Fibroblast of skin of left quadriceps (primary cell): Measurements from ENCODE around the gene KLB.
A peak's percentile ranks its signal among the peaks of the same experiment; 100 is the strongest.
"Not testable (repeated sequence)": the region's sequence is repeated elsewhere in the genome, so short reads cannot be mapped to it uniquely, and the experiment has no call there.

Experiments used
- DNase-seq, 2 experiments: peaks; one replicate each; pipeline ENCODE4 v3.0.0-alpha.2; 2013; ENCODE audit warnings: low read depth in 2 of 2

Gene KLB

DNA sequence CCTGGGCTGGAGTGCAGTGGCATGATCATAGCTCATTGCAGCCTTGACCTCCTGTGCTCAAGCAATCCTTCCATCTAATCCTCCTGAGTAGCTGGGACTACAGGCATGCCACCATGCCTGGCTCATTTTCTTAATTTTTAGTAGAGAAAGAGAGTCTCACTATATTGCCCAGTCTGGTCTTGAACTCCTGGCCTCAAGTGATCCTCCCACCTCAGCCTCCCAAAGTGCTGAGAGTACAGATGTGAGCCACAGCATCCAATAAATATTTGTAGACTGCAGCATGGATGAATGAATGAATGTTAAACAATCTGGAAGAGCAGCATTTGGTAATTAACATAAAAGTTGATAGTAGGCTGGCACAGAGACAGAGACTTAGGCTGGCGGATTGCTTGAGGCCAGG lies 20.0 kb downstream of the KLB start:
- no peak for DNase-seq

DNA sequence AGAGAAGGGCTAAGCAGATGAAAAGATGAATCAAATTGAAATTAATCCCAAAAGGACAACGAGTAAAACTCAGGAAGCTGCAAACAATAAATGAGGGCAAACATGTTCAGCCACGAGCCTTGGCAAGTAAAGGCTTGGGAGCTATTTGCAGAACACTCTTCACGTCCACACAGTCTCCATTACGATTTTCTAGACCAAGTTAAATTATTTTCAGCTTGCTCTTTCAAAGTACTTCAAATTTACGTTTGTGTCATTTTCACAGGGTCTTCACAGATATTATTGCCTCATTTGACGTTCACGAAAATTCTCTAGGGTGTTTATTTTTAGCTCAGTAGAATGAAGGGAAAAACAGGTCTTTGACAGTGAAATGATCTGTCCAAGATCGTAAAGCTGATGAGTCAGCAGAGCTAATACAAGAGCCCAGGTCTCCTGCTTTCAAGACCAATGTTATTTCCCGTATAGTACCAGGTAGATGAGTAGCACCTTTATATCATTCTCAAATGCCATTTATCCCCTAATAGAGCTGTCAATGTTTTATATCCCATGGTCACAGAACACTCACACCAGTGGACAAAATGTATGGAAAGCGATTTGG lies 20.9 kb downstream of the KLB start:
- DNase-seq = no peak

DNA sequence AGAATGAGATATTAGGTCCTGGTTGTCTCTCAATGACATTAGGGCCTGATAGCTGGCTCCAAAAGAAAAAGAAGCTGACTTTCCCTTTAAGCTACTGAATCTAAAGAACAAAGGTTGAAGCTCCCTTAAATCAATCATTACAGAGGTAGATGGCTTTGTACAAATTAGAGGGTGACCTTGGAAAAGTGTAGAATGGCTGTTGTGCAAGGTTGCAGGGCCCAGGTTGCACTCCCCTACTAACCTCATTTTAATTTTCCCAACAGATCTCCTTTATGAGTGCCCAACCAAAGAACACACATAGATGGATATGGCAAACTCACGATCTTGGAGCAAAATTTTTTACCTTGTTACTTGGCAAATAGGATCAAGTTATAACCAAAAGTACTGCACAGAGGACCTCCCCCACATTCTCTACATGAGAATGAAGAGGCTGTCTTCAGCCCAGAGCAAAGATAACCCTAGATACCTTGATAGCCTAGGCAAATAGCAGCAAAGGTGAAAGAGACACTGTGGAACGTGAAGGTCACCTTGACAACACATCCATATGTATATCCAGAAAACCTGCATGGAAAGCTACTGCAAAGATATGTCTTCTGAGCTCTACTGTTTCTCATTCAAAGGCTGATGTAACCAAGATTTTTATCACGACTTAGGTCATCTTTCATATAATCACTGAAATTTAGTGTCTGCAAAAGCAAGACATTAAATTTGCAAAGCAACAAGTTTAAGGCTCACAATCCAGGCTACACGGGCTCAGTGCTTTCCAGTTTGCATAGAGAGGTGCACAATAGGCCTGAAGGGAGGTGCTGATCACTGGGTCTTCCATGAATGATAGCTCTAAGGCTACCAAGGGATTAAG lies 23.0 kb downstream of the KLB start:
- DNase-seq = no peak

DNA sequence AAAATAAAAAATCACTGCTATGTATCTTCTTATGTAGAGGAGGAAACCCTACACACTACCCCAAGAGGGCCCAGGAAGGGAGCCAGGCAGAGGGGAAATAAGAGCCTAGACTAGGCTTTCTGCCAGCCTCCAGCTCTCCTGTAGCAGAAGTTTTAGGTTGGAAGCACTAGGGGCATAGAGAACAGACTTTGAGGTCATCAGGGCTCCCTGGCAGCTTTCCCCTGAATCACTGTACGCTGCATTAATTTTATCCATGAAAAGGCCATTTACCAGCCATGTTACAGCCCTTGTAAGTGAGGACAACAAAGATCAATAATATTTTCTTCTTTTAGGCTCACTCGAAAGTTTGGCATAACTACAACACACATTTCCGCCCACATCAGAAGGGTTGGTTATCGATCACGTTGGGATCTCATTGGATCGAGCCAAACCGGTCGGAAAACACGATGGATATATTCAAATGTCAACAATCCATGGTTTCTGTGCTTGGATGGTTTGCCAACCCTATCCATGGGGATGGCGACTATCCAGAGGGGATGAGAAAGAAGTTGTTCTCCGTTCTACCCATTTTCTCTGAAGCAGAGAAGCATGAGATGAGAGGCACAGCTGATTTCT lies 27.3 kb downstream of the KLB start:
- DNase-seq = no peak

DNA sequence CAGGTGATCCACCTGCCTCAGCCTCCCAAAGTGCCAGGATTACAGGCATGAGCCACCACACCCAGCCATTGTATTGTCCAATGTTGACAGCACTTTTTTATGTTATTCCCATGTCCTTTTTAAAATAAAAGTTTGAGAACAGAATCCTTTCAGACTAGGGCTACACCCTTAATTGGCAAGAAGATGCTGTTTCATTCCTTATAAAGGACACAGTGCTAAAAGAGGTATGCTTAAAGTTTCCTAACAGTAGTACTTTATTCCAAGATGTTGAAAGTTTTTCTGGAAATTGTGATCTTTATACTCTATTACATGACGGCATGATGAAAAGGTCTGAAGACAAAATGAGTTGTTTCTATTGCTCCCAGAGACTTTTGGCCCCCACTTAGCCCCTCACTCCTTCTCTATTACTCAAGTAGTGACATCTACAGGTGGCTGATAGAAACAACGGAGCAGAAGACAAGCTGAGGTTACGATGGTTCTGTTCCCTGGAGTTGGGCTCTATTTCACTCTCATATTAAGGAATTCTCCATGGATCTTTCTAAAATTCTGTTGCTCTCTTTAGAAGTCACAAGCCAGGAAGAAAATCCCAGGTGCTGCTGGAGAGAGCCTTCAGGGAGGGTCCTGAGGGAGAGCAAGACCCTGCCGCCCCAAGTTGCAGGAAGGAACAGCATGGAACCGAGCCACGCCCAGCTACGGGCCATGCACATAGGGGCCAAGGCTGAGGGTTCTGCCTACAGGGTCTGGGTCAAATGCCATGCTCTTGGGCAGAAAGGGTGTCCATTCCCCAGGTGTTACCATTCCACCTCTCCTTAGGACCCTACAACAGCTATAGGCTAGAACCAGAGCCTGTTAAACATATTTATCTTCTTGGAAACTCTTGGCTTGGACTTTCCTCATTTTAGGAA lies 29.2 kb downstream of the KLB start:
- no peak for DNase-seq

DNA sequence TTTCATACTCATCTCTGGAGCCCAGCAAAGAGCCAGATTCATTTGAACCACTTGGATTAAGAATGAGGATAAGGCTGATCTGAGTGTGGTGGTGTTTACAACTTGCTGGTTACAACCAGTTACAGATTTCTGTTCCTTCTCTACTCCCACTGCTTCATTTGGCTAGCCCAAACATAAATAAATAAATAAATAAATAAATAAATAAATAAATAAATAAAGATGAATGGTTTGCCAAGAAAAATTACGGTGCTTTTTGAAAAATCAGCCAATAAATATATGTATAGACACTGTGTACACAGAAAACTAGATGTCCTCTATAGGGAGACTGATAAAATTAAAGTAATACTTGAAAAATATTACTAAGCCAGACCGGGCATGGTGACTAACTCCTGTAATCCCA lies 34.9 kb downstream of the KLB start:
- DNase-seq = no peak

DNA sequence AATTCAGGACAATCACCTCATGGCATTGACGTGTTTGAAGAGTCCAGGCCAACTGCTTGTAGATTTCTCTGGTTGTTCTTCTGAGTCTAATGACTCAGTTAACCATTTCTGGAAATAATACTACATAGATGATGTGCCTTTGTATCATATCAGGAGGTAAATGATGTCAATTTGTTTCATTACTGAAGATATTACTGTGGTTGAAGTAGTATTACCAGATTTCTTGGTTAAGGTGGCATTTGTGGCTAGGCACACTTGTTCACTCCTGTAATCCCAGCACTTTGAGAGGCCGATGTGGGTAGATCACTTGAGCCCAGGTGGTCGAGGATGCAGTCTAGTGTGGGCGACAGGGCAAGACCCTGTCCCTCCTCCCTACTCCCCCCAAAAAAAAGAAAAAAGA lies 36.3 kb downstream of the KLB start:
- no peak for DNase-seq

DNA sequence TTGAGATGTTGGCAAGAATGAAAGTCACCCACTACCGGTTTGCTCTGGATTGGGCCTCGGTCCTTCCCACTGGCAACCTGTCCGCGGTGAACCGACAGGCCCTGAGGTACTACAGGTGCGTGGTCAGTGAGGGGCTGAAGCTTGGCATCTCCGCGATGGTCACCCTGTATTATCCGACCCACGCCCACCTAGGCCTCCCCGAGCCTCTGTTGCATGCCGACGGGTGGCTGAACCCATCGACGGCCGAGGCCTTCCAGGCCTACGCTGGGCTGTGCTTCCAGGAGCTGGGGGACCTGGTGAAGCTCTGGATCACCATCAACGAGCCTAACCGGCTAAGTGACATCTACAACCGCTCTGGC lies 39.7 kb downstream of the KLB start:
- no peak for DNase-seq

DNA sequence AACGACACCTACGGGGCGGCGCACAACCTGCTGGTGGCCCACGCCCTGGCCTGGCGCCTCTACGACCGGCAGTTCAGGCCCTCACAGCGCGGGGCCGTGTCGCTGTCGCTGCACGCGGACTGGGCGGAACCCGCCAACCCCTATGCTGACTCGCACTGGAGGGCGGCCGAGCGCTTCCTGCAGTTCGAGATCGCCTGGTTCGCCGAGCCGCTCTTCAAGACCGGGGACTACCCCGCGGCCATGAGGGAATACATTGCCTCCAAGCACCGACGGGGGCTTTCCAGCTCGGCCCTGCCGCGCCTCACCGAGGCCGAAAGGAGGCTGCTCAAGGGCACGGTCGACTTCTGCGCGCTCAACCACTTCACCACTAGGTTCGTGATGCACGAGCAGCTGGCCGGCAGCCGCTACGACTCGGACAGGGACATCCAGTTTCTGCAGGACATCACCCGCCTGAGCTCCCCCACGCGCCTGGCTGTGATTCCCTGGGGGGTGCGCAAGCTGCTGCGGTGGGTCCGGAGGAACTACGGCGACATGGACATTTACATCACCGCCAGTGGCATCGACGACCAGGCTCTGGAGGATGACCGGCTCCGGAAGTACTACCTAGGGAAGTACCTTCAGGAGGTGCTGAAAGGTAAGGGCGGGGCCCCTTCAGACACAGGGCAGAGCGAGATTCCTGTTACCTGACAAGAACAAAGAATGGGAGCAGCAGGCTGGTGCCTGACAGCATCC lies 40.3 kb downstream of the KLB start:
- peak; percentile 4 to 6 for DNase-seq

DNA sequence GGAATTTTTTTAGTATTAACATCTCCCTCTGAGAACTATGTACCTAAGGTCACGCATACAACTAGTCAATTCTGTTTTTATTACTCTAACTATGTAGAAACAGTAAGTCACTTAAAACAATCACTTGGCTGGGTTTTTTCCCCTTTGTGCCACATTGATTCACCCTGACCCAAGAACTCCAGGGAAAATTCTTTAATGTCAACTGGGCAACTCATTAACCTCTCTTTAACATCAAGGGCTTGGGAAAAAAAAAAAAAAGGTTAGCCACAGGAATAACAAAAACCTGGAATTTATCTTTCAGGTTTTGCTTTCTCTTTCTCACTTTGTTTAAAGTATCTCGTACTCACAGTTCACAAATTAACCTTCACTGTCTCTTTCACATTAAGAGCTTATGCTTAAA lies 43.9 kb downstream of the KLB start:
- no peak for DNase-seq

DNA sequence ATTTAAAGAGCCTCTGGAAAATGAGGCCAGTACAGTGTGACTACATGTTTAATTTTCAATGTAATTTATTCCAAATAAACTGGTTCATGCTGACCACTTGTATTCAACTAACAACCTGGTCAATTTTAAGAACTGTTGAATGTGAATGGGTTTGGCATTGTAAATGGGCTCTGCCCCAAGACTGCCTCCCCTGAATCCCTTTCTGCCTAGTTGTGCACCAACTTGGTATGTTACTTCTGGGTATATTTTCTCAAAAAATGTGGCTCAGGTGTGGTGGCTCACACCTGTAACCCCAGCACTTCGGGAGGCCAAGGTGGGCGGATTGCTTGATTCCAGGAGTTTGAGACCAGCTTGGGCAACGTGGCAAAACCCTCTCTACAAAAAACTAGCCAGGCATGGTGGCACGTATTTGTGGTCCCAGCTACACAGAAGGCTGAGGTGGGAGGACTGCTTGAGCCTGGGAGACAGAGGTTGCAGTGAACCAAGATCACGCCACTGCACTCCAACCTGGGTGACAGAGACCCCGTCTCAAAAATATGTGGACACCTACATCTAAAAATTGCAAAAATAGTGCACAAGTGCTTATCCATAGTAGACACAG lies 44.8 kb downstream of the KLB start:
- DNase-seq = no peak

DNA sequence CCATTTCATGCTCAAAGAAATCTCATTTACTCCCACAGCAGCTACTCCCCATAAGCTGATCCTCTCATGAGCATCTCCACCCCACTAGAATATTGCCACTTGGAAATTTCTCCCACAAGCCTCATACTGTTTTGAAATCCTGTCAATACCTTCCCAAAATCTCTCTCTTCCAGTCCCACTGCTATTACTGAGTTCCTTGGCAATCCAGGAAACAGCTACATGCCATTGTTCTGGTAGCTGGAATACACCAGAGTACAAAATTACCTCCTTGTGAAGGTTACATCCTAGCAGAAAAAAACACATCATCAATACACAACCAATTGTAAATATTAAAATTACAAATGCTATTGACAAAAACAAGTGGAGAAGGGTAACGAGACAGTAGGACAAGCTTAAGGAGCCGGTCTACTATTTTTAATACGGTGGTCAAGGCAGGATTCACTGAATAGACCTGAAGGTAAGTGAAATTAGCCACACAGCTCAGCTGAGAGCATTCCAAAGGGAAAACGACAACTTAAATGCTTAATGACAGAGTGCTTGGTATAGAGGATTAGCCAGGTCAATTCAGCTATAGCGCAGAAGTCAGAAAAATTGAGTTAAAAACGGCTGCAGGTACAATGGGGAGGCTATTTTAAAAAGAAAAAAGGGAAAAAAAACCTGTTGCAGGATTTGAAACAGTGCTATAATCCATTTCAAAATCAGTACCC lies 45.6 kb downstream of the KLB start:
- no peak for DNase-seq

DNA sequence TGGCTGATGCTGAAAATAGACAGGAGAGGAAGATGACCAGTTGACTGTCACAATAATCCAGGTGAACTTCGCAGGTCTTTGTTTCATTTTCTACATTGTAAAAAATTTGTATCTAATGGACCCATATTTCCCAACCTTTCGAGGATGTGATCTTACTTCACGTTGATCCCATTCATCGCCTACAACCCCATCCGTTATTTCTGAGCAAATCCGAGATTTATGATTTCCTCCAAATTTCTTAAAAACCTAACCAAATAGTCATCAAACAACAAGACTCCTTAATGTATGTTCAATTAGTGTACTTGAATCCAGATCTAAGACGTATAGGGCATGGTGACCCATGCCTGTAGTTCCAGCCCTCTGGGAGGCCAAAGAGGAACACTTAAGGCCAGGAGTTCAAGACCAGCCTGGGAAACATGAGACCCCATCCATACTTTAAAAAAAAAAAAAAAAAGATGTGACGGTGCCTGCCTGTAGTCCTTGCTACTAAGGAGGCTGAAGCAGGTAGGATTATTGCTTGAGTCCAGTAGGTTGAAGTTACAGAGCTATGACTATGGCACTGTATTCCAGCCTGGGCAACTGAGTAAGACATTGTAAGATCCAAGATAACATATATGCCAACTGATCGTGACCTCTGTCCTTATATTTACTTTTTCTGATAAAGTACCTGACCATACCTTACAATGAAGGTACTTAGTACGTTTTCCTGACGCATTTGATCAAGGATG lies 46.3 kb downstream of the KLB start:
- no peak for DNase-seq

DNA sequence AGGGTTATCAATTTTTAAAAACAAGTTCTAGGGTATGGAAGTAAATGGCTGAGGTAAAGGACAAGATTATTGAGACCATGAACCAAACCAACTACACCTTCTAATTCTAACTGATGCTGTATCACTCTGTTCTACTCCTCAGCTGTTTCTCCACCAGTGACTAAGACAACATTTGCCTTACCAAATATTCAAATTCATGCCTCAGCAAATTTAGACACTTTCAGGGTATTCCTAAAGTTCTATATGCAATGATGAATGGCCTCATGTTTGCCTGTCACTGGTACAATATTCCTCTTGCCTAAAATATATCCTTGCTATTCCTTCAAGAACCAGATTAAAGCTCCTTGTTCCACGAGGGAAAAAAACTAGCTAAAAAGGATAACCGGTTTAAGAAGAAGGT lies 47.0 kb downstream of the KLB start:
- no peak for DNase-seq

DNA sequence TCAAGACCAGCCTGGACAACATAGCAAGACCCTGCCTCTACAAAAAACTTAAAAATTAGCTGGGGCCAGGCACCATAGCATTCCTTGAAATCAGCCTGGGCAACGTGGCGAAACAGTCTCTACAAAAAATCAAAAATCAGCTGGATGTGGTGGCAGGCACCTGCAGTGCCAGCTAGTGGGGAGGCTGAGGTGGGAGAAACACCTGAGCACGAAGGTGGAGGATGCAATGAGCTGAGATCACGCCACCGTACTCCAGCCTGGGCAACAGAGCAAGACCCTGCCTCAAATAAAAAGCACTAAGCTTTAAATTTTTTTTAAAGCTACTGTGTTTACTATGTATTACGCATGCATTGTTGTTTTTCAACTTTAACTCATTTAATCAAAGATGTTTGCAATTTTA lies 48.8 kb downstream of the KLB start:
- no peak for DNase-seq

DNA sequence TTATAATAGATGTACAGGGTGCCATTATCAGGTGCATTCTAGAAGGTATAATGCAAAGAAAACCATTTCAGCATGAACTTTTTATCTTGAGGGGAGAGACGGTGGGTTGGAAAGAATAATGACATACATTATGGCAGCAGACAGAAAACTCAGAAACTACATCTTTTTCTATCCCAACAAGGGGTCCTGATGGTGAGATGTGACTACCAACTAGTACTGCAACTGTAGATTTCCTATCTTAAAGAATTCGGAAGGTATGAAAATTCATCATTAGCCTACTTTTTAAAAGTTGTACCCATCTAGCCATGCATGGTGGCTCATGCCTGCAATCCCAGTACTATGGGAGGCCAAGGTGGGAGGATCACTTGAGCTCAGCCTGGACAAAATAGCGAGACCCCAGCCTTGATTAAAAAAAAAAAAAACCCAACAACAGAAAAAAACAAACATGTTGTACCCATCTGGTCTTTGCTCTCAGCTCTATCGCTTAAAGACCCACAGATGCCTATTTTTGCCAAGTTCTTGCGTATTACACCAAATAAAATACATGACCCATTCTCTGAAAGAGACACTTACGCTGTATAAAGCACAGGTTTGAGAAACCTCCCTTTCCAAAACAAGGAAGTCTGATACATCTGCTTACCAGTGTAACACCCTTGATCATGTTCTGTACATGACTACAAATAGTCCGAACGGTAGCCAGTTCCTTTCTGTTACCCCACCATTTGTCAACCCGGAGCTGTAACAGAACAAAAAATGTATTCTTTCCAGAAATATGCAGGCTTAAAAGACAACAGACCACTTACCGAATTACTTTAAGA lies 50.4 kb downstream of the KLB start:
- no peak for DNase-seq

DNA sequence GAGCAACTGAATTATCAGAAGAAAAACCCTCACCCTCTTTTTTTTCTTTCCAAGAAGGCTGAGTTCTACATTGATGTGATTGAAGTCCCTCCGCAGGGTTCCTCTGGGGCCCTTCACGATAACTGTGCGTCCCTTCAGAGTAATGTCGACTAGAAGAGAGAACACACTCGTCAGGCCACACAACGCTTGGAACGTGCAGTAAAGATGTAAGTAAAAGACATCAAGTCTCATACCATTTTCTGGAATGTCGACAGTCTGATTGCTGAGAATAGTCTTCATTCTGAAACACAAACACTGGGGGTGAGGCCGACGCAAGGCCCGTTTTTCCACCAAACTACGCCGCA lies 51.4 kb downstream of the KLB start:
- not testable (repeated sequence) for DNase-seq

DNA sequence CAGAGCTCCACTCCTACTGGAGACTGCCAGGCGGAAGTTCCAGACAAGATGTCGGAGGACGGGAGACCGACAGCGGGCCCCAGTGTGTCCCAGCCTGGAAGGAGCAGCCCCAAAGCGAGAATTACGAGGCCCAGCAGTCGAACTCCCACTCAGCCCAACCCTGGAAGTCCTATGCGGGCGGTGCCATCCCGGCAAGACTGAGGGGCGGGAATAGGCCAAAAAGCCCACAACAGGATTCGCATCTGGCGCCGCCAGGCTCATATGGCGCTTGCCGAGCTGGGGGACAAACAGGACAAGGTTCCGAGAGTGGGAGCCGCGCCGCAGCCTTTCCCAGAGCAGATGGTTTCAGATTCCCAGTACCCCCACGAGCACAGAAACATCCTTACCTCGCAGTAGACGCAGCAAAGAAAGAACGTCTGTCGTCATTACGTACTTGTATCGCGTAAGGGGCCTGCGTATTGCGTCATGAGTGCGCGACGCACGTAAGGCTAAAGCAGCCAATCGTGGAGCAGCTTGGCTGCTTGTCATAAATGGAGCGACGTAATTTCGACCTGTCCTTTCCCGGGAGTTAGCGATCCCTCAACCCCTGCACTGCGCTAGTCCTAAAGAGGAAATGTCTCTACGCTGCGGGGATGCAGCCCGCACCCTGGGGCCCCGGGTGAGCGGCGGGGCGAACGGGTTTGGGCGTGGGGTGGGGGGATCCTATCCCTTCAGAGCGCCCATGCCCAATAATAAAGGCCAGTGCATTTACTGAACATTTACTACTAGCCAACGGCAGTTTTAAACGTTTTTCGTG lies 52.0 kb downstream of the KLB start, which contains the start of the genes LIAS and RPL9:
TSS of gene LIAS (plus strand) at position 552 of the 796 bp plus-strand sequence. CDS start at position 614, 62 bp downstream.
TSS of gene RPL9 (minus strand) at position 418 of the 796 bp plus-strand sequence. CDS start 483 bp downstream, outside the sequence.
- DNase-seq = peak; percentile 97 to 98
